GM19324 (cell line): Measurements from ENCODE around the gene UGP2.
"Not testable (repeated sequence)": the region's sequence is repeated elsewhere in the genome, so short reads cannot be mapped to it uniquely, and the experiment has no call there.

Experiments
- ATAC-seq: cut with Tn5 transposase; IDR thresholded peaks from one replicate; pipeline ENCODE4 v1.9.1; 2021; ENCODE audit warnings: mild to moderate bottlenecking, moderate library complexity; ENCODE audit not compliant: unreplicated experiment, low FRiP score

UGP2 gene

DNA sequence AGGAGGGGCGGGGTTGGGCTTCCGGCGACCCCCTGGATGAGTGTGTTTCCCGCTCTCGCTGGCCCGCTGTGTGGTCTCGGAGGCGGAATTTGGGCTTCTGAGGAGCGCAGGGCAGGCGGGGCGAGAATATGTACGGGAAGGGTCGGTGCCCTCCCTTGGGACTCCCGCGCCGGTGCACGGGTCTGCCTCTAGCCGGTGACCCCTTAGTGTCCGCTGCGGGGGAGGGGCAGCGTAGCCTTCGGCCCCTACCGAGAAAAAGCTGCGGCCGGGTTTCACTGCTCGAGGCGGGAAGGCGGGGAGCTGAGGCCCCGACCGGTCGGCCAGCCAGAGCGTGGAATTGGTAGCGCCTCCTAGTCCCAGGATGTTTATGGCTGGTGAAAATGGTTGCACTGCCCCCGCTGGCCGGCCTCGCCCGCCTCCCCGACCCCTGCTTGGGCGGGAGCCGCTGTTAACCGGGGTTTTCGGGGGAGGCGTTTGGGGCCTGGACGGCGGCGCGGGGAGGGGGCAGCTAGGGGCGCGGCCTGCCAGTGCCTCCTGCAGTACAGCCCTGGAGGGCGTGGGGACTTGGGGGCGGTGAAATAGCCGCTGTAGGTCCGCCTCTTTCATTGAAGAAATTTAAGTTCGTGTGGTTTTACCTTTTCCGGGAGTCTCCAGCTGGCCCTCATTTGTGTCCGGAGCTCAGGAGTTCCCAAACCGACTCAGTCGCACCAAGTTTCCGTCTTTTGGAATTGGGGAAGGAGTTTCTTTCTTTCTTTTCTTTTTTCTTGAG lies at the start of gene UGP2:
Gene UGP2, plus strand, starts transcription at position 643 of the 769 bp plus-strand sequence. CDS start 290 bp downstream, outside the sequence.
- peak; percentile 69 for ATAC-seq

GRCh38 chr2:63792530-63792929 lies 49.2 kb upstream of the UGP2 start:
- ATAC-seq = no peak

- ATAC-seq = no peak
Observed at GRCh38 chr2:63796366-63796765, 45.3 kb upstream of the UGP2 start.

- no peak for ATAC-seq
Observed at GRCh38 chr2:63796796-63797195, 44.9 kb upstream of the UGP2 start.

DNA sequence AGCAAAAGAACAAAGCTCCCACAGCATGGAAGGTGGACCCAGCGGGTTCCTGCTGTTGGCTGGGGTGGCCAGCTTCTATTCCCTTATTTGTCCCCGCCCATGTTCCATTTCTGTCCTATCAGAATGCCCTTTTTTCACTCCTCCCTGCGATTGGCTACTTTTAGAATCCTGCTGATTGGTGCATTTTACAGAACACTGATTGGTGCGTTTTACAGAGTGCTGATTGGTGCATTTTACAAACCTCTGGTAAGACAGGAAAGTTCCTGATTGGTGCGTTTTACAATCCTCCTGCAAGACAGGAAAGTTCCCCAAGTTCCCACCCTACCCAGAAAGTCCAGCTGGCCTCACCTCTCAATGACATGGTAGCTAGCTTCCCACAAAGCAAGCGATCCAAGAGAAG lies 40.2 kb upstream of the UGP2 start:
- ATAC-seq = no peak

DNA sequence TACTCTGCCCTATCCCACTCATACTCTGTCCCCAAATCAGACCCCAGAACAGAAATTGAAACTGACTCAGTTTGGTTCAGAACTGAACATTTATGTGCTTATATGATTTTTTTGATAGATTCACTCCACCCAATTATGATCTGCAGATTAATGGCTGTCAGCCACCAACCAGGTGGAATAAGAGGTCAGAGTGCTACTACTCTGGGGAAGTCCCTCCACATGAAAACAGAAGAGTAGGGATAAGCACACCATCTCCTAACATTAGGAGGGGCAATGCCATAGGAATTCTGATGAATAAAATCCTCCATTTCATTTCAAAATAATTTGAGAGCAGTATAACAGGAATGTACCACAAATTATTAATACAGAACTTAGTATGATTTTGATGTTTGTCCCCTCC lies 36.3 kb upstream of the UGP2 start:
- ATAC-seq = no peak

- ATAC-seq = not testable (repeated sequence)
Observed at GRCh38 chr2:63808036-63808435, 33.7 kb upstream of the UGP2 start.

DNA sequence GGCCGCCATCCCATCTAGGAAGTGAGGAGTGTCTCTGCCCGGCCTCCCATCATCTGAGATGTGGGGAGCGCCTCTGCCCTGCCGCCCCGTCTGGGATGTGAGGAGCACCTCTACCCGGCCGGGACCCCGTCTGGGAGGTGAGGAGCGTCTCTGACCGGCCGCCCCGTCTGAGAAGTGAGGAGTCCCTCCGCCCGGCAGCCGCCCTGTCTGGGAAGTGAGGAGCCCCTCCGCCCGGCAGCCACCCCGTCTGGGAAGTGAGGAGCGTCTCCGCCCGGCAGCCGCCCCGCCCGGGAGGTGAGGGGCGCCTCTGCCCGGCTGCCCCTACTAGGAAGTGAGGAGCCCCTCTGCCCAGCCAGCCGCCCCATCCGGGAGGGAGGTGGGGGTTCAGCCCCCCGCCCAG lies 32.8 kb upstream of the UGP2 start:
- ATAC-seq = not testable (repeated sequence)

DNA sequence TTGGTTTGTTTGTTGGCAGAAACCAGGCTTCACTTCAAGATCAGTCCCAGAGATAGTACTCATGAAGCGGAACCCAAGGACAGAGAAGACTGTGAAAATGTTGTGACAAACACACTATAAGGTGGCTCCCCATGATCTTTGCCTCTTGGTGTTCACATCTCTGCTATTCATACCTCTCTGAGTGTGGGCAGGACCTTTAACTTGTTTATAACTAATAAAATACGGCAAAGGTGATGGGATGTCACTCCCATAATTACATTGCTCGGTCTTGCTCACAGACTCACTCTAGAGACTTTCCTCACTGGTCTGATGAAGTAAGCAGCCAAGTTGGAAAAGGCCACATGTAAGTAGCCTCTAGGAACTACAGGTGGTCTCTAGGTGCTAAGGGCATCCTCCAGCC lies 30.6 kb upstream of the UGP2 start:
- ATAC-seq = no peak

- ATAC-seq = not testable (repeated sequence)
Observed at GRCh38 chr2:63811870-63812269, 29.8 kb upstream of the UGP2 start.

DNA sequence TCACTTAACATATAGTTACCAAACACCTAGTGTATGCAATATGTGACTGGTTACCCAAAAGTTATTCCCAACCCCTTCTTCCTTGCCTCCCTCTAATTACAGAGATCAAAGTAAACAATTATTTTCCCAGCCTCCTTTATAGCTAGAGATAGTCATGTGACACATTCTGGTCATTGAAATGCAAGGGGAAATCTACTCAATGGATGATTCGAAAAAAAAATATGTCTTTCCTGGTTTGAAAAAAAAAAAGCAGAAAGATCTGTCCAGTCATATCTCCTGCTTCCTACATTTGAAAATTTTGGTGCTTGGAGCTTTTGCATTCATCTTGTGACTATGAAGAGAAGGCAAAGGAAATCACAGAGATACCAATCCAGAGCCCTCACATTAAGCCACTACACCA lies 27.6 kb upstream of the UGP2 start:
- no peak for ATAC-seq

GRCh38 chr2:63817382-63817781 lies 24.3 kb upstream of the UGP2 start:
- no peak for ATAC-seq

DNA sequence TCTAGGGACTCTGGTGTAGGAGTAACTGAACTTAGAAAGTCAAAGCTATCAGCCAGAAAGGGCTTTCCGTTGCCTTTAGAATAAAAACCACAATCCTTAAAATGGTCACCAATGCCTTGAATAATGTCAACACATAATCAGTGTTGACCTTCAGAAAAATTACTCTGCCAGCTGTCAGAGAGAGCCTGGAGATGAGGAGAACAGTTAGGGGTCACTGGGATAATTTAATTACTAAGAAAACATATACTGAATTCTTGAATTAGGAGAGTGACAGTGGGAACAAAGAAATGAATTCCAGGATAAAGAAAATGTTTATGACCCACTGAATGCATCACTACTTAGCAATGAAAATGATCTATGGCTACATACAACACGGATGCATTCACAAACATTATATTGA lies 23.4 kb upstream of the UGP2 start:
- ATAC-seq = no peak

DNA sequence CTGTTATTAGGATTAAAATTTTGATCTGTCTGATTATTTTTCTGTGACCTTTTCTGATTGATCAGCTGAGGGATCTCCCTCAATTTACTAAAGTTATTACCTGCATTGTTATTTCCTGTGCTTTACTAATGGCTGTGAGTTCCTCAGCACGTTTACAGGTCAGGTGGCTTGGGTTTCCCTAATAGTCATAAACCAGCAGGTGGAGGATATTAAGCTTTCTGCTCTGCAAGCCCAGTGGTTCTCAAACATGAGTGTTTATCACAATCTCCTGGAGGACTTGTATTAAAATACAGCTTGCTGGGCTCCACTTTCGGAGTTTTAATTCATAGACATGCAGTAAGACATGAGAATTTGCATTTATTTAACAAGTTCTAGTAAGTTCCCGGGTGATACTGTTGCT lies 22.4 kb upstream of the UGP2 start:
- ATAC-seq = no peak

GRCh38 chr2:63819765-63820717 lies 21.7 kb upstream of the UGP2 start:
- ATAC-seq = no peak

GRCh38 chr2:63820969-63821368 lies 20.7 kb upstream of the UGP2 start:
- no peak for ATAC-seq

- no peak for ATAC-seq
Observed at GRCh38 chr2:63821396-63821795, 20.3 kb upstream of the UGP2 start.

GRCh38 chr2:63822478-63822877 lies 19.2 kb upstream of the UGP2 start:
- no peak for ATAC-seq

GRCh38 chr2:63827749-63828148 lies 13.9 kb upstream of the UGP2 start:
- no peak for ATAC-seq

DNA sequence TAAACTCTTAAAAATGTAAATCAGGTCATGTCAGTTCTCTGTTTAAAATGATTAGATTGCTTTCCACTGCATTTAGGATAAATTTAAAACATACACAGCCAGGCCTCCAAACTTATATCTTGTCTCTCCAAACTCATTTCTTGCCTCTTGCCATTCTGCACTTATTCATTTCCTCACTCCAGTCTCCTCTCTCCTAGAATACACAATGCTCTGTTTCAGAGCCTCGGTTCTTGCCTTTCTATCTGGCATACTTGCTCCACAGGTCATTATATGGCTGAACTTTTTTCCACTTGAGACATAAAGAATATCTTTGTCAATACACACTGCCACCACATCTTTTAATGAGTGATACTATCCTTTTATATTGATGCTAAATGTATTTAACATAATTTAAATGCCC lies 10.5 kb upstream of the UGP2 start:
- no peak for ATAC-seq

DNA sequence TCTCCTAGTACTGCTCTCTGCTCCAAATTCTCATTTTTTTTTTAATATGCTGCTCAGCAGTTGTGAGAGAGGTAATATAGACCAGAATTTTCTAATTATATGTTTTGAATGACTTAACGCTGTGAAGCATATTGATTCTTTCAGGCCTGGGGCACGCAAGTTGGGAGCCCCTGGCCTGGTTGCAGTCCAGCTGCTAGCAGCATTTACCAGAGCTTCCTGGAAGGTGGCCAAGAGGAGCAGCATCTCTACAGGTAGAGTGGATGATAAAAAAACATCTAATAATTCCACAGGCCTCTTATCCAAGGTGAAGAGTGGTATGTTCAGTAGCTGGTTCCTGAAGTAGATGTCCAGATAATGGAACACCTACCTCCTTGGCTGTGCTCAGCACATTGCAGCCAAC lies 7.3 kb upstream of the UGP2 start:
- ATAC-seq = no peak
